ENCODE measurements around the gene ACOX3. TPM values are rescaled to one million over a fixed set of nuclear protein-coding genes. Genes with fewer than 3 reads are reported as not detected.

The ACOX3 gene
- total and polyA plus RNA-seq, 2 of the 8 experiments (the other 6 are each of a cell fraction or from before 2014, with no cell fraction given): 2.5 to 9.9 TPM

DNA sequence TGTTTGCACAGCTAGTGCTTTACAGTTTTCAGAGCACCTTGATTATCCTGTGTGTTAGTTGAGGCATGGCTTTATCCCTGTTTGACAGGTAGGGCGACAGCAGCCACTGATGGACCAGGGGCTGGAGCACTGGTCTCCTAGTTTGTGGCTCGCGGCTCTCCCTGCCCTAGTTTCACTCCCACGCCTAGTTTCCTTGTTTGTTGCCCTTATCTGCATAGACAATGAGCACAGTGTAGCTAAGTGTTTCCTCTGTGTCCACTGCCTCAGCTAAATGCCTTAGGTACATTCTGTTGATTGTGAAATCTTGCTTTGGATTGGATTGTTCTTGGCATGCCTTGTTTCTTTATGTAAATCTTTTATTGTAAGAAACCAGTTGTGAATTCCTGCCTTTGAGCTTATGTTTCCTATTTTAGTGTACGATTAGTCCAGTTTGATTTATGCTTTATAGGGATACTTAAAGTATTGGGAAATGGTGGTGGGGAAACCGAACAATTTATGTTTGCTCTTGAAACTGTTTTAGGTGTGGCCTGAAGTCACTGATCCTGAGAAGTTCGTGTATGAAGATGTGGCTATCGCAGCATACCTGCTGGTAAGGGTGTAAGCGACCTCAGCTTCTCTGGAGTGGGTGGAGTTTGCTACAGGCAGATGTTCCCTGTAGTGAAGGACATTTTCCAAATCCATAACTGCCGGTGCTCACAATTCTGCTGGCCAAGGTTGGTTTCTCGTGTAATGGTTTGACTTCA lies 11.1 kb upstream of the ACOX3 start:
- Histone ChIP-seq H4K91ac (replicated peaks; ENCODE audit: insufficient read length, low read length) (no peak overlapping the region), H2AFZ (ENCODE audit: low read length) (no peak overlapping the region), H3K4me3 (ENCODE audit: extremely low read depth in 1 of 4, insufficient read depth in 2 of 4, low read depth in 3 of 4, low read length in 4 of 4) (no peak overlapping the region), H3K4me1 (replicated peaks in 1 of 4; ENCODE audit: control insufficient read depth in 3 of 4, insufficient read depth in 4 of 4, low read length in 3 of 4) (no peaks in the 10 kb centered on the region), H4K8ac (ENCODE audit: extremely low read depth, insufficient read depth, low read length) (no peak overlapping the region), H2BK15ac (ENCODE audit: low read length) (no peak overlapping the region), H2BK5ac (ENCODE audit: low read depth, low read length) (no peak overlapping the region), H3K27ac (ENCODE audit: low read depth, low read length) (no peak overlapping the region), H3K18ac (ENCODE audit: extremely low read depth, low read length) (no peak overlapping the region), H3K36me3 (ENCODE audit: control insufficient read depth in 2 of 4, insufficient read depth in 4 of 4, low read length in 3 of 4) (peaks cover 18 to 48% (median 31%) of the 10 kb centered on the region in 4 experiments), H3K56ac (replicated peaks; ENCODE audit: insufficient read length, low read depth, low read length) (no peak overlapping the region), H2BK120ac (replicated peaks; ENCODE audit: low read depth, low read length) (no peak overlapping the region), H3K23me2 (ENCODE audit: low read depth, low read length) (no peaks in the 10 kb centered on the region), H3K23ac (ENCODE audit: insufficient read length) (no peak overlapping the region), H3K4ac (replicated peaks; ENCODE audit: insufficient read length, low read depth, low read length) (no peak overlapping the region), H3K14ac (ENCODE audit: insufficient read length) (no peak overlapping the region), H2BK20ac (ENCODE audit: low read length) (no peak overlapping the region), H3K79me2 (ENCODE audit: control insufficient read depth in 1 of 2, insufficient read depth in 2 of 2, low read length in 2 of 2) (no peaks in the 10 kb centered on the region), H4K20me1 (replicated peaks in 1 of 2; ENCODE audit: control insufficient read depth in 1 of 2, insufficient read depth in 2 of 2, low read length in 2 of 2) (peaks cover 0 to 5% of the 10 kb centered on the region in 2 experiments), H3K9me3 (ENCODE audit: insufficient read depth in 2 of 2, low read depth in 1 of 2, low read length in 1 of 2) (no peaks in the 10 kb centered on the region), H2BK12ac (ENCODE audit: low read depth, low read length) (no peak overlapping the region), H3K4me2 (ENCODE audit: insufficient read depth in 1 of 2, low read depth in 2 of 2, low read length in 2 of 2) (no peak overlapping the region), H3K79me1 (ENCODE audit: low read depth, low read length) (no peaks in the 10 kb centered on the region; the same call in 1 of the 2 replicates), H3K9ac (replicated peaks in 1 of 4; ENCODE audit: extremely low read depth in 1 of 4, low read depth in 3 of 4, low read length in 3 of 4) (no peak overlapping the region), H3K27me3 (replicated peaks in 1 of 4; ENCODE audit: control insufficient read depth in 3 of 4, extremely low read depth in 1 of 4, insufficient read depth in 3 of 4, low read length in 3 of 4) (no peaks in the 10 kb centered on the region; a peak in 1 of 7 replicates), H2AK5ac (ENCODE audit: low read depth, low read length) (no peak overlapping the region), H4K5ac (ENCODE audit: insufficient read length, low read depth, low read length) (no peak overlapping the region)
- no peak for FAIRE-seq
- CTCF ChIA-PET (ENCODE audit: partially characterized antibody): interaction anchor here (0.8 to 1.5 kb wide), 5 partner anchors 16 to 161 kb away, joined by 3 to 5 read pairs (median 3); no protein-coding TSS in a partner anchor
- no peak for DNase-seq (ENCODE audit: low read depth in 1 of 2, low spot score in 2 of 2)
- 89% methylated on average over 11 of the region's 11 CpGs; no CpG with 5 or more reads in 1 of the 2 experiments for WGBS, 2 experiments (ENCODE audit: extremely low coverage in 1 of 2, insufficient coverage in 1 of 2, insufficient read length in 1 of 2, insufficient replicate concordance in 2 of 2, low coverage in 1 of 2, low lambda C conversion rate in 2 of 2, missing lambda C conversion rate in 1 of 2)
- POLR2A ChIA-PET (ENCODE audit: partially characterized antibody): interaction anchor here (1.0 kb wide), 1 partner anchor 13 kb away, joined by 4 read pairs; no protein-coding TSS in a partner anchor
- no peak for TF ChIP-seq TBP (IDR thresholded peaks at IDR 0.05; ENCODE audit: low read depth, low read length)
